ENCODE measurements around the gene GMEB2.

- no peak for TF ChIP-seq POLR2A (IDR thresholded peaks at IDR 0.05)
- TF ChIP-seq CTCF (IDR thresholded peaks at IDR 0.05): no peak
These were observed 63.5 kb downstream of the GMEB2 start for GRCh38 chr20:63563225-63563935.

All from right lobe of liver (tissue), 4 donors.